ENCODE data around the gene ZSCAN22. TPM values are rescaled to one million over a fixed set of nuclear protein-coding genes. Genes with fewer than 3 reads are reported as not detected.

The ZSCAN22 gene
- total and polyA plus RNA-seq, 2 of the 13 experiments (the other 11 are each of a cell fraction or from before 2014, with no cell fraction given), result 2.5 to 3.5 TPM

- FAIRE-seq, result no peak
- 31% methylated on average over 26 of the region's 26 CpGs for WGBS (ENCODE audit: low lambda C conversion rate)
Measured at GRCh38 chr19:58381460-58382212, 54.8 kb downstream of the ZSCAN22 start.

More at GRCh38 chr19:58381460-58382212, 54.8 kb downstream of the ZSCAN22 start:
- Histone ChIP-seq H3K4me3 (replicated peaks in 1 of 3; ENCODE audit: insufficient read depth in 1 of 3, low read depth in 2 of 3, low read length in 3 of 3) (peak overlapping the region; percentile 56 to 81 (median 74)), H3K4me1 (ENCODE audit: insufficient read depth, low read length) (peaks cover 32% of the 10 kb centered on the region), H3K79me2 (ENCODE audit: insufficient read depth, low read length) (peaks cover 8% of the 10 kb centered on the region), H3K27me3 (ENCODE audit: control insufficient read depth in 1 of 2, insufficient read depth in 2 of 2, low read length in 2 of 2) (no peaks in the 10 kb centered on the region), H3K4me2 (ENCODE audit: low read depth, low read length) (peak overlapping the region; percentile 100), H3K36me3 (replicated peaks in 1 of 2; ENCODE audit: control insufficient read depth in 1 of 2, insufficient read depth in 2 of 2, low read length in 2 of 2) (no peaks in the 10 kb centered on the region), H3K27ac (ENCODE audit: extremely low read length, insufficient read depth, low read length) (peak overlapping the region; percentile 86), H3K9ac (ENCODE audit: insufficient read depth, low read depth, low read length) (peak overlapping the region; percentile 84), H4K20me1 (ENCODE audit: insufficient read depth, low read length) (no peaks in the 10 kb centered on the region), H3K9me3 (ENCODE audit: low read length) (no peaks in the 10 kb centered on the region), H2AFZ (ENCODE audit: low read length) (no peak overlapping the region)
- BruUV-seq (replicated peaks), result no TSS peak
- DNase-seq (ENCODE audit: low spot score), result no peak
- CTCF ChIA-PET (ENCODE audit: low intra/inter-chr PET ratio, low total read pairs), result no interaction called here
- POLR2A ChIA-PET, result interaction anchor here (0.5 to 1.6 kb wide), 5 partner anchors 19 to 138 kb away, joined by 3 to 8 read pairs (median 4); partner anchors contain the start of genes ZBTB45, ZNF497, ZNF584 and ZSCAN22
- intact Hi-C loops (cut with micrococcal nuclease; ENCODE audit: unreplicated experiment) (loop anchor here (2.0 kb wide), 1 partner anchor 19 kb away; the partner anchor contains the start of gene ZNF497), in situ Hi-C loops (cut with HindIII; ENCODE audit: extremely low pct_ligation_motif_present, low pct_unique_long_range_greater_than_20kb) (no loop called here)
- no peak for TF ChIP-seq SMARCE1 (IDR thresholded peaks at IDR 0.05; ENCODE audit: borderline replicate concordance)
- TF ChIP-seq ZNF770 (CRISPR knock-in tag; IDR thresholded peaks at IDR 0.05), result peak; percentile 21; the same call in 1 of the 2 replicates
- ATAC-seq, result no peak
